GM12878 (cell line): Measurements from ENCODE around the gene LRP8. TPM values are rescaled to one million over a fixed set of nuclear protein-coding genes. Genes with fewer than 3 reads are reported as not detected.

Experiments used
- ATAC-seq: fragments of 200-7000 bp; cut with Tn5 transposase; 3 replicates; pipeline ENCODE4 v1.9.1; 2020; ENCODE audit warnings: mild to moderate bottlenecking, moderate library complexity
- BruUV-seq: library from RNA; stranded (reverse); fragments of 400-500 nt; replicated peaks from 2 replicates; lab custom pipeline; 2021; lab: Mats Ljungman, UMichigan
- CTCF ChIA-PET: fragments of 300-600 bp; sonication (Branson Sonifier 250); formaldehyde crosslinking; extraction: SDS; loops from one replicate; lab custom pipeline; 2021; ENCODE audit warnings: inconsistent platforms; lab: Yijun Ruan, JAX
- POLR2A ChIA-PET: fragments of 350-600 bp; formaldehyde crosslinking; extraction: SDS; loops from one replicate; lab custom pipeline; 2021; ENCODE audit warnings: inconsistent platforms; lab: Charles Lee
- RAD21 ChIA-PET: fragments of 300-600 bp; sonication (Branson Sonifier 250); formaldehyde crosslinking; loops from one replicate; lab custom pipeline; 2023; ENCODE audit warnings: antibody characterized with exemption; ENCODE audit not compliant: unreplicated experiment; lab: Charles Lee
- SMC1A ChIA-PET: fragments of 300-600 bp; sonication (Branson Sonifier 250); formaldehyde crosslinking; loops from one replicate; lab custom pipeline; 2023; ENCODE audit not compliant: unreplicated experiment, uncharacterized antibody; lab: Charles Lee
- DNase-seq: peaks from one replicate; pipeline ENCODE4 v3.0.0-alpha.2; 2011; ENCODE audit warnings: low read depth, low spot score
- FAIRE-seq: peaks from 3 replicates; lab custom pipeline; 2011; peaks lifted over from hg19 to GRCh38; lab: Jason Lieb, UNC
- H2AFZ ChIP-seq: 2 replicates; pipeline ENCODE4 v1.6.0; 2011; ENCODE audit warnings: low read depth, low read length, control low read depth; ENCODE audit not compliant: control insufficient read depth
- H3K27ac ChIP-seq: 2 replicates; pipeline ENCODE4 v1.5.1; 2011; ENCODE audit warnings: control low read depth; ENCODE audit not compliant: control insufficient read depth, insufficient read depth
- H3K27me3 ChIP-seq, 2 experiments: replicated peaks in 1 of 2; 2 replicates each; pipeline versions ENCODE4 v1.6.0 to v1.6.1; 2011; ENCODE audit warnings: low read length in 1 of 2; ENCODE audit not compliant: control insufficient read depth in 2 of 2, insufficient read depth in 2 of 2
- H3K36me3 ChIP-seq, 2 experiments: 2 replicates each; pipeline ENCODE4 v1.5.1; 2011; ENCODE audit warnings: low read length in 1 of 2; ENCODE audit not compliant: control insufficient read depth in 2 of 2, insufficient read depth in 2 of 2
- H3K4me1 ChIP-seq: 2 replicates; pipeline ENCODE4 v1.6.1; 2011; ENCODE audit warnings: mild to moderate bottlenecking, low read length, moderate library complexity, mixed read lengths; ENCODE audit not compliant: control insufficient read depth, insufficient read depth
- H3K4me2 ChIP-seq: 2 replicates; pipeline ENCODE4 v1.6.0; 2011; ENCODE audit warnings: control low read depth; ENCODE audit not compliant: control insufficient read depth, insufficient read depth
- H3K4me3 ChIP-seq: fragments of 200-600 bp; sonication (generic); 2 replicates; pipeline ENCODE4 v1.5.1; 2016
- H3K79me2 ChIP-seq: 2 replicates; pipeline ENCODE4 v1.6.0; 2011; ENCODE audit warnings: low read length; ENCODE audit not compliant: control insufficient read depth, insufficient read depth
- H3K9ac ChIP-seq: 2 replicates; pipeline ENCODE4 v1.8.0; 2011; ENCODE audit warnings: low read length, control low read depth, mixed read lengths; ENCODE audit not compliant: control insufficient read depth, insufficient read depth
- H3K9me3 ChIP-seq: replicated peaks from 3 replicates; pipeline ENCODE4 v1.5.1; 2011; ENCODE audit warnings: mild to moderate bottlenecking, low read length; ENCODE audit not compliant: control insufficient read depth, insufficient read depth
- H4K20me1 ChIP-seq: 2 replicates; pipeline ENCODE4 v1.6.0; 2011; ENCODE audit not compliant: control insufficient read depth, insufficient read depth
- MEF2B ChIP-seq: fragments of 450-650 bp; IDR thresholded peaks from 2 replicates; pipeline ENCODE4 v1.6.1; 2018; ENCODE audit warnings: mild to moderate bottlenecking, moderate library complexity; ENCODE audit not compliant: partially characterized antibody, poor library complexity, severe bottlenecking
- STAT1 ChIP-seq: fragments of 450-650 bp; conservative IDR thresholded peaks from 2 replicates; pipeline ENCODE4 v1.6.1; 2014; ENCODE audit warnings: antibody characterized with exemption, mild to moderate bottlenecking
- ZNF207 ChIP-seq: fragments of 450-650 bp; IDR thresholded peaks from 2 replicates; pipeline ENCODE4 v1.6.1; 2014; ENCODE audit warnings: antibody characterized with exemption, mild to moderate bottlenecking, borderline replicate concordance
- WGBS: methylation state at CpG from one replicate; pipeline ENCODE4 v1.1.6; 2016; ENCODE audit warnings: low lambda C conversion rate; ENCODE audit not compliant: insufficient replicate concordance, insufficient coverage; ENCODE audit errors: missing lambda C conversion rate; 5-methylcytosine and 5-hydroxymethylcytosine counted together
- in situ Hi-C: fragments of 300-500 bp; cut with MboI; formaldehyde crosslinking; loops from 9 replicates; pipeline ENCODE4 v1.14.3; 2018; ENCODE audit warnings: mixed read lengths
- intact Hi-C: fragments of 100-400 bp; cut with micrococcal nuclease; formaldehyde crosslinking; loops from one replicate; pipeline ENCODE4 v1.14.2; 2022; ENCODE audit not compliant: unreplicated experiment
- polyA plus RNA-seq, 11 experiments: library from polyadenylated mRNA; depleted of rRNA in 4 of 11; unstranded in 6 of 11; stranded (reverse) in 5 of 11; fragments of >200 nt; fragmentation: Nextera tagmentation in 4 of 11; fragmentation: Illumina TruSeq in 1 of 11; extraction: Ambion mirVana in 4 of 11; extraction: Trizol in 1 of 11; gene quantifications; 1 replicate in 1 of 11; 2 replicates in 10 of 11; pipeline versions ENCODE4 v1.2.1 to v1.2.3, GENCODE V29; 2011 to 2016; ENCODE audit warnings: inconsistent platforms in 2 of 11, missing spikeins in 2 of 11, low read depth in 1 of 11
- total RNA-seq, 4 experiments: library from RNA; depleted of rRNA in 3 of 4; stranded (reverse); fragments of >200 nt in 3 of 4; fragmentation: Illumina TruSeq in 1 of 4; extraction: Trizol in 1 of 4; gene quantifications; 2 replicates each; pipeline versions ENCODE4 v1.2.1 to v1.2.3, GENCODE V29; 2013 to 2021

LRP8 gene
- total and polyA plus RNA-seq, 10 of the 15 experiments (the other 5 are each of a cell fraction or from before 2014, with no cell fraction given): 2.8 to 40.5 (median 22.3) TPM

GRCh38 chr1:53319296-53320101 is 8.4 kb downstream of the LRP8 start:
- no peak for TF ChIP-seq ZNF207
- no peak for TF ChIP-seq MEF2B
- TF ChIP-seq STAT1: no peak
- BruUV-seq: no TSS peak
- WGBS: 92% methylated on average over 20 of the region's 20 CpGs
- ChIA-PET POLR2A (interaction anchor here (0.6 to 1.2 kb wide), 3 partner anchors 21 to 31 kb away, joined by 3 to 4 read pairs (median 3); no protein-coding TSS in a partner anchor), CTCF (interaction anchor here (0.6 to 1.5 kb wide), 3 partner anchors 15 to 179 kb away, joined by 3 to 5 read pairs (median 3); no protein-coding TSS in a partner anchor), SMC1A (interaction anchor here (0.6 to 3.6 kb wide), 5 partner anchors 23 to 74 kb away, joined by 3 to 13 read pairs (median 3); no protein-coding TSS in a partner anchor), RAD21 (no interaction called here)
- intact Hi-C loops: no loop called here
- no peaks in the 10 kb centered on the region for H3K9me3 ChIP-seq
- no peak overlapping the region for H2AFZ ChIP-seq
- no peaks in the 10 kb centered on the region for H4K20me1 ChIP-seq
- no peak for FAIRE-seq
- in situ Hi-C loops: no loop called here
- DNase-seq: no peak
- H3K27ac ChIP-seq: no peak overlapping the region
- H3K4me1 ChIP-seq: peaks cover 18% of the 10 kb centered on the region
- H3K9ac ChIP-seq: no peak overlapping the region
- no peak for ATAC-seq
- no peak overlapping the region for H3K4me2 ChIP-seq
- peaks cover 28% of the 10 kb centered on the region for H3K79me2 ChIP-seq
- H3K27me3 ChIP-seq: no peaks in the 10 kb centered on the region
- peaks cover 26 to 35% of the 10 kb centered on the region in 2 experiments for H3K36me3 ChIP-seq
- H3K4me3 ChIP-seq: no peak overlapping the region
